HEK293T (cell line): ENCODE measurements around the gene SLC22A1.

Experiments
- ARNT ChIP-seq: fragments of 450-650 bp; IDR thresholded peaks from 2 replicates; pipeline ENCODE4 v1.6.1; 2017; ENCODE audit warnings: mild to moderate bottlenecking
- BHLHE40 ChIP-seq: fragments of 450-650 bp; IDR thresholded peaks from 2 replicates; pipeline ENCODE4 v1.6.1; 2016; ENCODE audit warnings: mild to moderate bottlenecking, moderate library complexity, borderline replicate concordance
- CTBP1 ChIP-seq: fragments of 450-650 bp; IDR thresholded peaks from 2 replicates; pipeline ENCODE4 v1.6.1; 2016; ENCODE audit warnings: borderline replicate concordance
- FOXA1 ChIP-seq: fragments of 450-650 bp; IDR thresholded peaks from 2 replicates; pipeline ENCODE4 v1.6.1; 2016; ENCODE audit warnings: mild to moderate bottlenecking
- FOXK2 ChIP-seq: fragments of 450-650 bp; IDR thresholded peaks from 2 replicates; pipeline ENCODE4 v1.6.1; 2016; ENCODE audit warnings: mild to moderate bottlenecking
- FOXM1 ChIP-seq: fragments of 450-650 bp; IDR thresholded peaks from 2 replicates; pipeline ENCODE4 v1.6.1; 2017; ENCODE audit warnings: mild to moderate bottlenecking, borderline replicate concordance
- HDGF ChIP-seq: fragments of 450-650 bp; IDR thresholded peaks from 2 replicates; pipeline ENCODE4 v1.6.1; 2017; ENCODE audit warnings: antibody characterized with exemption, borderline replicate concordance
- LEF1 ChIP-seq: fragments of 450-650 bp; IDR thresholded peaks from 2 replicates; pipeline ENCODE4 v1.6.1; 2017; ENCODE audit warnings: mild to moderate bottlenecking, borderline replicate concordance
- NFRKB ChIP-seq: fragments of 450-650 bp; IDR thresholded peaks from 2 replicates; pipeline ENCODE4 v1.6.1; 2016; ENCODE audit warnings: mild to moderate bottlenecking, moderate library complexity
- PKNOX1 ChIP-seq: fragments of 450-650 bp; IDR thresholded peaks from 2 replicates; pipeline ENCODE4 v1.6.1; 2016
- SP1 ChIP-seq: fragments of 450-650 bp; IDR thresholded peaks from 2 replicates; pipeline ENCODE4 v1.6.1; 2017
- SUZ12 ChIP-seq: fragments of 450-650 bp; IDR thresholded peaks from 2 replicates; pipeline ENCODE4 v1.6.1; 2016; ENCODE audit warnings: mild to moderate bottlenecking
- ZNF384 ChIP-seq: fragments of 450-650 bp; IDR thresholded peaks from 2 replicates; pipeline ENCODE4 v1.6.1; 2016

GRCh38 chr6:160077526-160077925 lies 44.1 kb upstream of the SLC22A1 start:
- TF ChIP-seq PKNOX1 (no peak), FOXM1 (no peak), HDGF (no peak), SUZ12 (no peak), ARNT (no peak), FOXA1 (no peak), CTBP1 (no peak), LEF1 (no peak), SP1 (no peak), BHLHE40 (no peak), NFRKB (no peak), ZNF384 (no peak), FOXK2 (no peak)
